IMR-90 (cell line): Measurements from ENCODE around the gene TMEM135. TPM values are rescaled to one million over a fixed set of nuclear protein-coding genes. Genes with fewer than 3 reads are reported as not detected.

Experiments used
- ATAC-seq: fragments of 200-7000 bp; cut with Tn5 transposase; 2 replicates; pipeline ENCODE4 v1.9.1; 2020; ENCODE audit warnings: low read depth, mild to moderate bottlenecking, moderate library complexity
- BruUV-seq: library from RNA; stranded (reverse); fragments of 400-500 nt; replicated peaks from 2 replicates; lab custom pipeline; 2021; lab: Mats Ljungman, UMichigan
- CTCF ChIA-PET: fragments of 300-600 bp; formaldehyde crosslinking; extraction: SDS; loops from one replicate; lab custom pipeline; 2021; ENCODE audit warnings: antibody characterized with exemption; lab: Yijun Ruan, JAX
- POLR2A ChIA-PET: fragments of 300-600 bp; sonication (Branson Sonifier 250); formaldehyde crosslinking; loops from one replicate; lab custom pipeline; 2022; ENCODE audit warnings: antibody characterized with exemption; ENCODE audit not compliant: unreplicated experiment; lab: Charles Lee
- DNase-seq: peaks from one replicate; pipeline ENCODE4 v3.0.0; 2013
- H2AFZ ChIP-seq: replicated peaks from 2 replicates; pipeline ENCODE3; 2013; ENCODE audit warnings: low read length, mild to moderate bottlenecking; ENCODE audit not compliant: poor library complexity
- H2AK5ac ChIP-seq: 2 replicates; pipeline ENCODE4 v1.6.1; 2013; ENCODE audit warnings: low read depth, low read length, inconsistent platforms
- H2AK9ac ChIP-seq: replicated peaks from 2 replicates; pipeline ENCODE3; 2013; ENCODE audit warnings: mild to moderate bottlenecking, low read depth, low read length, moderate library complexity; ENCODE audit not compliant: poor library complexity
- H2BK120ac ChIP-seq: 2 replicates; pipeline ENCODE4 v1.6.1; 2013; ENCODE audit warnings: low read depth, low read length, inconsistent platforms
- H2BK15ac ChIP-seq: 3 replicates; pipeline ENCODE4 v1.6.1; 2013; ENCODE audit warnings: low read depth, low read length, inconsistent platforms
- H2BK20ac ChIP-seq: 2 replicates; pipeline ENCODE4 v1.6.1; 2013; ENCODE audit warnings: low read depth, mild to moderate bottlenecking, inconsistent platforms, low read length, moderate library complexity
- H2BK5ac ChIP-seq: 2 replicates; pipeline ENCODE4 v1.6.1; 2013; ENCODE audit warnings: mild to moderate bottlenecking, low read depth, low read length, inconsistent platforms; ENCODE audit not compliant: poor library complexity, severe bottlenecking
- H3K14ac ChIP-seq: replicated peaks from 2 replicates; pipeline ENCODE4 v1.6.1; 2013; ENCODE audit warnings: low read depth, low read length, inconsistent platforms
- H3K18ac ChIP-seq: 2 replicates; pipeline ENCODE4 v1.6.1; 2013; ENCODE audit warnings: low read depth, low read length, control low read depth
- H3K23ac ChIP-seq: 2 replicates; pipeline ENCODE4 v1.6.1; 2013; ENCODE audit warnings: low read depth, low read length, inconsistent platforms
- H3K27ac ChIP-seq: 2 replicates; pipeline ENCODE4 v1.5.1; 2013; ENCODE audit warnings: mild to moderate bottlenecking, control low read depth, low read length; ENCODE audit not compliant: insufficient read depth
- H3K27me3 ChIP-seq: 2 replicates; pipeline ENCODE4 v1.6.1; 2013; ENCODE audit warnings: low read length; ENCODE audit not compliant: control insufficient read depth, insufficient read depth
- H3K36me3 ChIP-seq: 2 replicates; pipeline ENCODE4 v1.6.1; 2013; ENCODE audit warnings: low read length, mixed read lengths; ENCODE audit not compliant: control insufficient read depth, insufficient read depth
- H3K4ac ChIP-seq: 2 replicates; pipeline ENCODE4 v1.6.1; 2013; ENCODE audit warnings: low read depth, low read length, inconsistent platforms
- H3K4me1 ChIP-seq: 2 replicates; pipeline ENCODE4 v1.6.1; 2013; ENCODE audit warnings: low read length, mixed read lengths; ENCODE audit not compliant: control insufficient read depth, insufficient read depth
- H3K4me2 ChIP-seq: 2 replicates; pipeline ENCODE4 v1.6.1; 2013; ENCODE audit warnings: low read depth, mild to moderate bottlenecking, control low read depth, low read length, moderate library complexity
- H3K4me3 ChIP-seq: 2 replicates; pipeline ENCODE4 v1.5.1; 2013; ENCODE audit warnings: low read depth, mild to moderate bottlenecking, control low read depth, low read length, moderate library complexity; ENCODE audit not compliant: insufficient read depth
- H3K56ac ChIP-seq: 2 replicates; pipeline ENCODE4 v1.6.1; 2013; ENCODE audit warnings: low read length, inconsistent platforms; ENCODE audit not compliant: insufficient read depth; ENCODE audit errors: extremely low read depth
- H3K79me1 ChIP-seq, 2 experiments: 2 replicates each; pipeline ENCODE4 v1.6.1; 2013; ENCODE audit warnings: low read length in 2 of 2, inconsistent platforms in 1 of 2, low read depth in 1 of 2
- H3K9ac ChIP-seq: 2 replicates; pipeline ENCODE4 v1.6.1; 2013; ENCODE audit warnings: low read depth, low read length, control low read depth
- H3K9me1 ChIP-seq: 2 replicates; pipeline ENCODE4 v1.6.1; 2013; ENCODE audit warnings: low read length, inconsistent platforms; ENCODE audit not compliant: insufficient read depth
- H3K9me3 ChIP-seq: 2 replicates; pipeline ENCODE4 v1.6.1; 2013; ENCODE audit warnings: low read length; ENCODE audit not compliant: control insufficient read depth, insufficient read depth
- H4K20me1 ChIP-seq: 2 replicates; pipeline ENCODE4 v1.6.1; 2013; ENCODE audit warnings: low read length, inconsistent platforms; ENCODE audit not compliant: insufficient read depth
- H4K5ac ChIP-seq: 2 replicates; pipeline ENCODE4 v1.6.1; 2013; ENCODE audit warnings: mild to moderate bottlenecking, low read depth, low read length, control low read depth
- H4K8ac ChIP-seq, 2 experiments: 2 replicates each; pipeline ENCODE4 v1.6.1; 2013; ENCODE audit warnings: low read depth in 2 of 2, low read length in 2 of 2, control low read depth in 1 of 2, inconsistent platforms in 1 of 2
- H4K91ac ChIP-seq: 2 replicates; pipeline ENCODE4 v1.6.1; 2013; ENCODE audit warnings: low read depth, low read length, inconsistent platforms; ENCODE audit not compliant: insufficient read depth
- BHLHE40 ChIP-seq: fragments of 150-350 bp; IDR thresholded peaks from 2 replicates; pipeline ENCODE4 v1.6.1; 2016; ENCODE audit warnings: mild to moderate bottlenecking, low read depth, low read length
- CEBPB ChIP-seq: IDR thresholded peaks from 2 replicates; pipeline ENCODE4 v1.6.1; 2012; ENCODE audit warnings: low read depth, low read length, improper control_type of control experiment
- CHD1 ChIP-seq: IDR thresholded peaks from 2 replicates; pipeline ENCODE4 v1.6.1; 2012; ENCODE audit warnings: low read depth, low read length, improper control_type of control experiment
- CTCF ChIP-seq: conservative IDR thresholded peaks from 2 replicates; pipeline ENCODE4 v1.5.1; 2012; ENCODE audit warnings: mild to moderate bottlenecking, low read depth, low read length, improper control_type of control experiment
- ELK1 ChIP-seq: fragments of 150-350 bp; IDR thresholded peaks from 2 replicates; pipeline ENCODE4 v1.6.1; 2016; ENCODE audit warnings: low read depth, mild to moderate bottlenecking, low read length, moderate library complexity, borderline replicate concordance
- FOS ChIP-seq: fragments of 150-350 bp; IDR thresholded peaks from 2 replicates; pipeline ENCODE4 v1.6.1; 2016; ENCODE audit warnings: low read depth, low read length
- MAFK ChIP-seq: IDR thresholded peaks from 2 replicates; pipeline ENCODE4 v1.6.1; 2012; ENCODE audit warnings: low read depth, low read length, improper control_type of control experiment
- MAZ ChIP-seq: IDR thresholded peaks from 2 replicates; pipeline ENCODE4 v1.6.1; 2012; ENCODE audit warnings: low read depth, mild to moderate bottlenecking, low read length, improper control_type of control experiment, moderate library complexity, borderline replicate concordance
- MXI1 ChIP-seq: IDR thresholded peaks from 2 replicates; pipeline ENCODE4 v1.6.1; 2012; ENCODE audit warnings: low read depth, mild to moderate bottlenecking, low read length, moderate library complexity, borderline replicate concordance
- NFE2L2 ChIP-seq: fragments of 150-350 bp; IDR thresholded peaks from 2 replicates; pipeline ENCODE4 v1.6.1; 2016; ENCODE audit warnings: low read depth, mild to moderate bottlenecking, low read length
- POLR2A ChIP-seq: IDR thresholded peaks from 2 replicates; pipeline ENCODE4 v1.6.1; 2012; ENCODE audit warnings: mild to moderate bottlenecking, low read depth, low read length
- RAD21 ChIP-seq: IDR thresholded peaks from 2 replicates; pipeline ENCODE4 v1.6.1; 2012; ENCODE audit warnings: low read length, improper control_type of control experiment
- RCOR1 ChIP-seq: IDR thresholded peaks from 2 replicates; pipeline ENCODE4 v1.6.1; 2012; ENCODE audit warnings: mild to moderate bottlenecking, low read length, improper control_type of control experiment; ENCODE audit not compliant: insufficient replicate concordance
- RFX5 ChIP-seq: IDR thresholded peaks from 2 replicates; pipeline ENCODE4 v1.8.0; 2012; ENCODE audit warnings: low read depth, mild to moderate bottlenecking, low read length, moderate library complexity
- SMC3 ChIP-seq: fragments of 150-350 bp; IDR thresholded peaks from 2 replicates; pipeline ENCODE4 v1.6.1; 2016; ENCODE audit warnings: low read depth, mild to moderate bottlenecking, antibody characterized with exemption, low read length, moderate library complexity
- USF2 ChIP-seq: fragments of 150-350 bp; IDR thresholded peaks from 2 replicates; pipeline ENCODE4 v1.6.1; 2017; ENCODE audit warnings: mild to moderate bottlenecking, antibody characterized with exemption, low read length, low read depth
- dilution Hi-C: fragments of 300-500 bp; cut with HindIII; formaldehyde crosslinking; loops from one replicate; pipeline ENCODE4 v1.14.3; 2018; ENCODE audit warnings: low sequenced_read_pairs; ENCODE audit not compliant: unreplicated experiment
- in situ Hi-C: fragments of 300-500 bp; cut with MboI; formaldehyde crosslinking; loops from 3 replicates; pipeline ENCODE4 v1.14.3; 2019; ENCODE audit warnings: low sequenced_read_pairs, inconsistent platforms, mixed read lengths
- intact Hi-C: fragments of 100-400 bp; cut with micrococcal nuclease; formaldehyde crosslinking; loops from 2 replicates; pipeline ENCODE4 v1.10.0; 2022
- polyA plus RNA-seq, 3 experiments: library from polyadenylated mRNA; depleted of rRNA; stranded (reverse); fragments of >200 nt; gene quantifications; 2 replicates each; pipeline ENCODE4 v1.2.3, GENCODE V29; 2012; ENCODE audit warnings: low replicate concordance in 1 of 3
- total RNA-seq: library from RNA; depleted of rRNA; stranded (reverse); fragments of >200 nt; gene quantifications from 2 replicates; pipeline ENCODE4 v1.2.3, GENCODE V29; 2012

TMEM135 gene
- total and polyA plus RNA-seq, 2 of the 4 experiments (the other 2 are of a cell fraction), result 3.9 to 5.9 TPM

GRCh38 chr11:87347854-87348253 is 310.1 kb downstream of the TMEM135 start:
- Histone ChIP-seq H3K27me3 (no peaks in the 10 kb centered on the region; the same call in 1 of the 2 replicates), H4K20me1 (no peaks in the 10 kb centered on the region), H2BK15ac (no peak overlapping the region), H2AK5ac (no peak overlapping the region), H4K5ac (no peak overlapping the region), H3K14ac (no peak overlapping the region), H4K8ac (no peak overlapping the region), H2BK20ac (no peak overlapping the region), H3K79me1 (no peaks in the 10 kb centered on the region), H3K56ac (no peak overlapping the region), H3K23ac (no peak overlapping the region), H3K4me3 (no peak overlapping the region), H4K91ac (no peak overlapping the region), H2BK120ac (no peak overlapping the region), H3K18ac (no peak overlapping the region), H2BK5ac (no peak overlapping the region), H3K4ac (no peak overlapping the region), H3K9me1 (no peaks in the 10 kb centered on the region), H2AFZ (no peak overlapping the region), H2AK9ac (no peak overlapping the region), H3K9ac (no peak overlapping the region), H3K9me3 (no peaks in the 10 kb centered on the region), H3K36me3 (no peaks in the 10 kb centered on the region), H3K27ac (no peak overlapping the region), H3K4me2 (no peak overlapping the region), H3K4me1 (0 out of 2 replicates have a peak, but pooled peaks cover under 1% of the 10 kb centered on the region)
- in situ Hi-C loops (no loop called here), intact Hi-C loops (no loop called here), dilution Hi-C loops (no loop called here)
- ATAC-seq, result no peak
- no TSS peak for BruUV-seq
- ChIA-PET POLR2A (no interaction called here), CTCF (no interaction called here)
- no peak for TF ChIP-seq BHLHE40
- no peak for TF ChIP-seq ELK1
- no peak for TF ChIP-seq SMC3
- no peak for TF ChIP-seq MAZ
- no peak for TF ChIP-seq USF2
- TF ChIP-seq MXI1, result no peak
- no peak for TF ChIP-seq CTCF
- no peak for TF ChIP-seq MAFK
- no peak for TF ChIP-seq POLR2A
- no peak for TF ChIP-seq NFE2L2
- TF ChIP-seq CHD1, result no peak
- TF ChIP-seq RFX5, result no peak
- no peak for TF ChIP-seq RAD21
- TF ChIP-seq FOS, result no peak
- no peak for TF ChIP-seq RCOR1
- no peak for TF ChIP-seq CEBPB
- DNase-seq, result no peak
